OCI-LY1 (cell line): ENCODE results near the gene AGPS.

Source experiments
- EZH2 ChIP-seq: fragments of 200-600 bp; sonication (generic), shearing (Covaris generic); IDR thresholded peaks from 2 replicates; pipeline ENCODE4 v1.8.0; 2017; ENCODE audit warnings: borderline replicate concordance, mixed run types, mild to moderate bottlenecking, antibody characterized with exemption, low read length, moderate library complexity, mixed read lengths
- TF ChIP-seq, protein P1 (sequence below): fragments of 200-600 bp; sonication (generic), shearing (Covaris generic); IDR thresholded peaks from 2 replicates; pipeline ENCODE4 v1.5.1; 2017; ENCODE audit warnings: mild to moderate bottlenecking, antibody characterized with exemption, low read length, moderate library complexity, mixed read lengths

DNA sequence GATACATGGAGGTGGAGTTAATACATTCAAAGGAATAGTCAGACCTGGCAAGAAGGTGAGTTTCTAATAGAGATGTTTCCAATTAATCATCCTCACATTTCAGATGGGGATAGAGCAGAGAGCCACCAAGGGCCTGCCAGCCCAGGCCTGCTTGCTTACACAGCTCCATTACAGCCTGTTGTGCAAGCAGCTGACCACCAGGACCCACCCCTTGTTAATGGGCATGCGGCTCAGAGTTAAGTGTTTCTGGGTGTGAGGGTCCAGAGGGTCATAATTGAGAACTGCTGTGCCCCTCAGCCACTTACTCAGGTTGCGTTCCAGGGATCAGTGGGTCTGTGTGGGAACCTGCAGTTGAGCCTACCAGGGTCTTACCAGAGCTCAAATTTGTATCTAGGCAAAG lies 199.8 kb downstream of the AGPS start:
- TF ChIP-seq, protein P1, sequence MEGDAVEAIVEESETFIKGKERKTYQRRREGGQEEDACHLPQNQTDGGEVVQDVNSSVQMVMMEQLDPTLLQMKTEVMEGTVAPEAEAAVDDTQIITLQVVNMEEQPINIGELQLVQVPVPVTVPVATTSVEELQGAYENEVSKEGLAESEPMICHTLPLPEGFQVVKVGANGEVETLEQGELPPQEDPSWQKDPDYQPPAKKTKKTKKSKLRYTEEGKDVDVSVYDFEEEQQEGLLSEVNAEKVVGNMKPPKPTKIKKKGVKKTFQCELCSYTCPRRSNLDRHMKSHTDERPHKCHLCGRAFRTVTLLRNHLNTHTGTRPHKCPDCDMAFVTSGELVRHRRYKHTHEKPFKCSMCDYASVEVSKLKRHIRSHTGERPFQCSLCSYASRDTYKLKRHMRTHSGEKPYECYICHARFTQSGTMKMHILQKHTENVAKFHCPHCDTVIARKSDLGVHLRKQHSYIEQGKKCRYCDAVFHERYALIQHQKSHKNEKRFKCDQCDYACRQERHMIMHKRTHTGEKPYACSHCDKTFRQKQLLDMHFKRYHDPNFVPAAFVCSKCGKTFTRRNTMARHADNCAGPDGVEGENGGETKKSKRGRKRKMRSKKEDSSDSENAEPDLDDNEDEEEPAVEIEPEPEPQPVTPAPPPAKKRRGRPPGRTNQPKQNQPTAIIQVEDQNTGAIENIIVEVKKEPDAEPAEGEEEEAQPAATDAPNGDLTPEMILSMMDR = no peak
- no peak for TF ChIP-seq EZH2
